GM12878 (cell line): ENCODE results near the gene NPHP3. TPM values are rescaled to one million over a fixed set of nuclear protein-coding genes. Genes with fewer than 3 reads are reported as not detected.

Source experiments
- ATAC-seq: fragments of 200-7000 bp; cut with Tn5 transposase; 3 replicates; pipeline ENCODE4 v1.9.1; 2020; ENCODE audit warnings: mild to moderate bottlenecking, moderate library complexity
- BruUV-seq: library from RNA; stranded (reverse); fragments of 400-500 nt; replicated peaks from 2 replicates; lab custom pipeline; 2021; lab: Mats Ljungman, UMichigan
- CTCF ChIA-PET: fragments of 300-600 bp; sonication (Branson Sonifier 250); formaldehyde crosslinking; extraction: SDS; loops from one replicate; lab custom pipeline; 2021; ENCODE audit warnings: inconsistent platforms; lab: Yijun Ruan, JAX
- POLR2A ChIA-PET: fragments of 350-600 bp; formaldehyde crosslinking; extraction: SDS; loops from one replicate; lab custom pipeline; 2021; ENCODE audit warnings: inconsistent platforms; lab: Charles Lee
- RAD21 ChIA-PET: fragments of 300-600 bp; sonication (Branson Sonifier 250); formaldehyde crosslinking; loops from one replicate; lab custom pipeline; 2023; ENCODE audit warnings: antibody characterized with exemption; ENCODE audit not compliant: unreplicated experiment; lab: Charles Lee
- SMC1A ChIA-PET: fragments of 300-600 bp; sonication (Branson Sonifier 250); formaldehyde crosslinking; loops from one replicate; lab custom pipeline; 2023; ENCODE audit not compliant: unreplicated experiment, uncharacterized antibody; lab: Charles Lee
- DNase-seq: peaks from one replicate; pipeline ENCODE4 v3.0.0-alpha.2; 2011; ENCODE audit warnings: low read depth, low spot score
- FAIRE-seq: peaks from 3 replicates; lab custom pipeline; 2011; peaks lifted over from hg19 to GRCh38; lab: Jason Lieb, UNC
- H2AFZ ChIP-seq: 2 replicates; pipeline ENCODE4 v1.6.0; 2011; ENCODE audit warnings: low read depth, low read length, control low read depth; ENCODE audit not compliant: control insufficient read depth
- H3K27ac ChIP-seq: 2 replicates; pipeline ENCODE4 v1.5.1; 2011; ENCODE audit warnings: control low read depth; ENCODE audit not compliant: control insufficient read depth, insufficient read depth
- H3K27me3 ChIP-seq, 2 experiments: replicated peaks in 1 of 2; 2 replicates each; pipeline versions ENCODE4 v1.6.0 to v1.6.1; 2011; ENCODE audit warnings: low read length in 1 of 2; ENCODE audit not compliant: control insufficient read depth in 2 of 2, insufficient read depth in 2 of 2
- H3K36me3 ChIP-seq, 2 experiments: 2 replicates each; pipeline ENCODE4 v1.5.1; 2011; ENCODE audit warnings: low read length in 1 of 2; ENCODE audit not compliant: control insufficient read depth in 2 of 2, insufficient read depth in 2 of 2
- H3K4me1 ChIP-seq: 2 replicates; pipeline ENCODE4 v1.6.1; 2011; ENCODE audit warnings: mild to moderate bottlenecking, low read length, moderate library complexity, mixed read lengths; ENCODE audit not compliant: control insufficient read depth, insufficient read depth
- H3K4me2 ChIP-seq: 2 replicates; pipeline ENCODE4 v1.6.0; 2011; ENCODE audit warnings: control low read depth; ENCODE audit not compliant: control insufficient read depth, insufficient read depth
- H3K4me3 ChIP-seq: fragments of 200-600 bp; sonication (generic); 2 replicates; pipeline ENCODE4 v1.5.1; 2016
- H3K79me2 ChIP-seq: 2 replicates; pipeline ENCODE4 v1.6.0; 2011; ENCODE audit warnings: low read length; ENCODE audit not compliant: control insufficient read depth, insufficient read depth
- H3K9ac ChIP-seq: 2 replicates; pipeline ENCODE4 v1.8.0; 2011; ENCODE audit warnings: low read length, control low read depth, mixed read lengths; ENCODE audit not compliant: control insufficient read depth, insufficient read depth
- H3K9me3 ChIP-seq: replicated peaks from 3 replicates; pipeline ENCODE4 v1.5.1; 2011; ENCODE audit warnings: mild to moderate bottlenecking, low read length; ENCODE audit not compliant: control insufficient read depth, insufficient read depth
- H4K20me1 ChIP-seq: 2 replicates; pipeline ENCODE4 v1.6.0; 2011; ENCODE audit not compliant: control insufficient read depth, insufficient read depth
- ASH2L ChIP-seq: fragments of 300-600, 200-600 bp; sonication (generic); IDR thresholded peaks from 2 replicates; pipeline ENCODE4 v1.6.1; 2017; ENCODE audit warnings: low read depth, mild to moderate bottlenecking, borderline replicate concordance
- BACH1 ChIP-seq: fragments of 450-650 bp; IDR thresholded peaks from 2 replicates; pipeline ENCODE4 v1.6.1; 2017; ENCODE audit warnings: mild to moderate bottlenecking, borderline replicate concordance
- BHLHE40 ChIP-seq, 2 experiments: fragments of 450-650 bp in 1 of 2; IDR thresholded peaks; 2 replicates each; pipeline ENCODE4 v1.6.1; 2011 to 2017; ENCODE audit warnings: low read depth in 2 of 2, borderline replicate concordance in 1 of 2, improper control_type of control experiment in 1 of 2, low read length in 1 of 2, mild to moderate bottlenecking in 1 of 2
- GABPA ChIP-seq: IDR thresholded peaks from 2 replicates; pipeline ENCODE4 v1.6.1; 2014; ENCODE audit warnings: antibody characterized with exemption, low read depth, mild to moderate bottlenecking, inconsistent platforms
- IKZF2 ChIP-seq, 2 experiments: fragments of 450-650 bp; IDR thresholded peaks; 2 replicates each; pipeline ENCODE4 v1.6.1; 2017; ENCODE audit warnings: mild to moderate bottlenecking in 2 of 2, moderate library complexity in 2 of 2
- MTA3 ChIP-seq: IDR thresholded peaks from 2 replicates; pipeline ENCODE4 v1.6.1; 2012; ENCODE audit warnings: low read length, inconsistent platforms, borderline replicate concordance
- NR2C2 ChIP-seq: IDR thresholded peaks from 2 replicates; pipeline ENCODE4 v1.6.1; 2011; ENCODE audit warnings: borderline replicate concordance, low read depth; ENCODE audit not compliant: control insufficient read depth, insufficient read length
- TARDBP ChIP-seq: IDR thresholded peaks from 2 replicates; pipeline ENCODE4 v1.6.1; 2016; ENCODE audit warnings: borderline replicate concordance
- WRNIP1 ChIP-seq: IDR thresholded peaks from 2 replicates; pipeline ENCODE4 v1.6.1; 2011; ENCODE audit warnings: low read depth, low read length, improper control_type of control experiment, borderline replicate concordance
- ZBED1 ChIP-seq: IDR thresholded peaks from 2 replicates; pipeline ENCODE4 v1.6.1; 2016; ENCODE audit warnings: borderline replicate concordance
- ZNF24 ChIP-seq: fragments of 450-650 bp; IDR thresholded peaks from 2 replicates; pipeline ENCODE4 v1.6.1; 2017; ENCODE audit warnings: antibody characterized with exemption, mild to moderate bottlenecking
- ZSCAN29 ChIP-seq: fragments of 450-650 bp; IDR thresholded peaks from 2 replicates; pipeline ENCODE4 v1.6.1; 2017; ENCODE audit warnings: mild to moderate bottlenecking, moderate library complexity
- WGBS: methylation state at CpG from one replicate; pipeline ENCODE4 v1.1.6; 2016; ENCODE audit warnings: low lambda C conversion rate; ENCODE audit not compliant: insufficient replicate concordance, insufficient coverage; ENCODE audit errors: missing lambda C conversion rate; 5-methylcytosine and 5-hydroxymethylcytosine counted together
- in situ Hi-C: fragments of 300-500 bp; cut with MboI; formaldehyde crosslinking; loops from 9 replicates; pipeline ENCODE4 v1.14.3; 2018; ENCODE audit warnings: mixed read lengths
- intact Hi-C: fragments of 100-400 bp; cut with micrococcal nuclease; formaldehyde crosslinking; loops from one replicate; pipeline ENCODE4 v1.14.2; 2022; ENCODE audit not compliant: unreplicated experiment
- polyA plus RNA-seq, 11 experiments: library from polyadenylated mRNA; depleted of rRNA in 4 of 11; unstranded in 6 of 11; stranded (reverse) in 5 of 11; fragments of >200 nt; fragmentation: Nextera tagmentation in 4 of 11; fragmentation: Illumina TruSeq in 1 of 11; extraction: Ambion mirVana in 4 of 11; extraction: Trizol in 1 of 11; gene quantifications; 1 replicate in 1 of 11; 2 replicates in 10 of 11; pipeline versions ENCODE4 v1.2.1 to v1.2.3, GENCODE V29; 2011 to 2016; ENCODE audit warnings: inconsistent platforms in 2 of 11, missing spikeins in 2 of 11, low read depth in 1 of 11
- total RNA-seq, 4 experiments: library from RNA; depleted of rRNA in 3 of 4; stranded (reverse); fragments of >200 nt in 3 of 4; fragmentation: Illumina TruSeq in 1 of 4; extraction: Trizol in 1 of 4; gene quantifications; 2 replicates each; pipeline versions ENCODE4 v1.2.1 to v1.2.3, GENCODE V29; 2013 to 2021
- TF ChIP-seq, protein P1 (sequence below): IDR thresholded peaks from 2 replicates; pipeline ENCODE4 v1.6.1; 2012; ENCODE audit warnings: low read depth, low read length, improper control_type of control experiment
- TF ChIP-seq, protein P2 (sequence below): fragments of 450-650 bp; formaldehyde crosslinking; IDR thresholded peaks from 2 replicates; pipeline ENCODE4 v1.5.0; 2022; ENCODE audit warnings: mild to moderate bottlenecking, missing genetic modification characterization

NPHP3 gene
- total and polyA plus RNA-seq, 10 of the 15 experiments (the other 5 are each of a cell fraction or from before 2014, with no cell fraction given), result 0.84 to 11.7 (median 2.9) TPM

DNA sequence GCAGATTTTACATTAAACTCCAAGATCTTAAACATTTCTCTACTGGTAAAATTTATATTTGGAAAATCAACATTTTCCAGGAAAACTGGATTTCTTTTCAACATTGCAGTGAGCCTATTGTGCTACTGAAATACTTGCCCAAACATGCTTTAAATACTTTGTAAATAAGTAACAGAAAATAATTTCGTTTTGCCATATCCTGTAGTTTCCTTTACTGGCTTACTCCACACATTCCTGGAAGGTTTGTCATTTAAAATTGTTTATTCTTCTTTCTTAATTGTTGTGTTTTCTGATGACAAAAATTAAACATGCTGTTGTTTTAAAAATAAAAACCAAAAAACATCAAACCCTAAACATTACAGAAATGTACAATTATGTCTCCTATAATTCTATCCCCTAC is 84.6 kb downstream of the NPHP3 start:
- no peaks in the 10 kb centered on the region for H3K4me1 ChIP-seq
- H3K9me3 ChIP-seq, result no peaks in the 10 kb centered on the region
- no peak for DNase-seq
- H3K4me3 ChIP-seq, result no peak overlapping the region
- TF ChIP-seq TARDBP (no peak), IKZF2 (IDR thresholded peaks at IDR 0.05) (no peak), BHLHE40 (IDR thresholded peaks at IDR 0.05; ENCODE audit: borderline replicate concordance in 1 of 2, low read depth in 2 of 2, low read length in 1 of 2) (no peak), MTA3 (no peak), BACH1 (no peak), GABPA (no peak), NR2C2 (no peak), ZNF24 (no peak), ZBED1 (no peak), ASH2L (no peak), ZSCAN29 (no peak), WRNIP1 (no peak)
- TF ChIP-seq, protein P1, sequence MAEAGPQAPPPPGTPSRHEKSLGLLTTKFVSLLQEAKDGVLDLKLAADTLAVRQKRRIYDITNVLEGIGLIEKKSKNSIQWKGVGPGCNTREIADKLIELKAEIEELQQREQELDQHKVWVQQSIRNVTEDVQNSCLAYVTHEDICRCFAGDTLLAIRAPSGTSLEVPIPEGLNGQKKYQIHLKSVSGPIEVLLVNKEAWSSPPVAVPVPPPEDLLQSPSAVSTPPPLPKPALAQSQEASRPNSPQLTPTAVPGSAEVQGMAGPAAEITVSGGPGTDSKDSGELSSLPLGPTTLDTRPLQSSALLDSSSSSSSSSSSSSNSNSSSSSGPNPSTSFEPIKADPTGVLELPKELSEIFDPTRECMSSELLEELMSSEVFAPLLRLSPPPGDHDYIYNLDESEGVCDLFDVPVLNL, result no peak
- TF ChIP-seq, protein P2, sequence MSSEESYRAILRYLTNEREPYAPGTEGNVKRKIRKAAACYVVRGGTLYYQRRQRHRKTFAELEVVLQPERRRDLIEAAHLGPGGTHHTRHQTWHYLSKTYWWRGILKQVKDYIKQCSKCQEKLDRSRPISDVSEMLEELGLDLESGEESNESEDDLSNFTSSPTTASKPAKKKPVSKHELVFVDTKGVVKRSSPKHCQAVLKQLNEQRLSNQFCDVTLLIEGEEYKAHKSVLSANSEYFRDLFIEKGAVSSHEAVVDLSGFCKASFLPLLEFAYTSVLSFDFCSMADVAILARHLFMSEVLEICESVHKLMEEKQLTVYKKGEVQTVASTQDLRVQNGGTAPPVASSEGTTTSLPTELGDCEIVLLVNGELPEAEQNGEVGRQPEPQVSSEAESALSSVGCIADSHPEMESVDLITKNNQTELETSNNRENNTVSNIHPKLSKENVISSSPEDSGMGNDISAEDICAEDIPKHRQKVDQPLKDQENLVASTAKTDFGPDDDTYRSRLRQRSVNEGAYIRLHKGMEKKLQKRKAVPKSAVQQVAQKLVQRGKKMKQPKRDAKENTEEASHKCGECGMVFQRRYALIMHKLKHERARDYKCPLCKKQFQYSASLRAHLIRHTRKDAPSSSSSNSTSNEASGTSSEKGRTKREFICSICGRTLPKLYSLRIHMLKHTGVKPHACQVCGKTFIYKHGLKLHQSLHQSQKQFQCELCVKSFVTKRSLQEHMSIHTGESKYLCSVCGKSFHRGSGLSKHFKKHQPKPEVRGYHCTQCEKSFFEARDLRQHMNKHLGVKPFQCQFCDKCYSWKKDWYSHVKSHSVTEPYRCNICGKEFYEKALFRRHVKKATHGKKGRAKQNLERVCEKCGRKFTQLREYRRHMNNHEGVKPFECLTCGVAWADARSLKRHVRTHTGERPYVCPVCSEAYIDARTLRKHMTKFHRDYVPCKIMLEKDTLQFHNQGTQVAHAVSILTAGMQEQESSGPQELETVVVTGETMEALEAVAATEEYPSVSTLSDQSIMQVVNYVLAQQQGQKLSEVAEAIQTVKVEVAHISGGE (CRISPR knock-in tag), result no peak
- H3K9ac ChIP-seq, result no peak overlapping the region
- H2AFZ ChIP-seq, result no peak overlapping the region
- SMC1A ChIA-PET, result interaction anchor here (9.1 kb wide), 1 partner anchor 102 kb away, joined by 100 read pairs; no protein-coding TSS in a partner anchor
- no TSS peak for BruUV-seq
- intact Hi-C loops (no loop called here), in situ Hi-C loops (no loop called here)
- H3K79me2 ChIP-seq, result no peaks in the 10 kb centered on the region
- H3K36me3 ChIP-seq, result peaks cover 0 to 2% of the 10 kb centered on the region in 2 experiments; a peak in 1 of 4 replicates
- CTCF ChIA-PET, result interaction anchor here (0.7 kb wide), 1 partner anchor 89 kb away, joined by 3 read pairs; no protein-coding TSS in a partner anchor
- no peak overlapping the region for H3K4me2 ChIP-seq
- POLR2A ChIA-PET, result no interaction called here
- WGBS, result 44% methylated on average over 1 of the region's 1 CpG
- RAD21 ChIA-PET, result no interaction called here
- H3K27ac ChIP-seq, result no peak overlapping the region
- no peak for FAIRE-seq
- no peaks in the 10 kb centered on the region for H3K27me3 ChIP-seq
- no peak for ATAC-seq
- no peaks in the 10 kb centered on the region for H4K20me1 ChIP-seq
